ENCODE measurements around the gene CPNE5. TPM values are rescaled to one million over a fixed set of nuclear protein-coding genes. Genes with fewer than 3 reads are reported as not detected.

Gene CPNE5
- total RNA-seq, 1 donor from 2014 or later, result 0.13 TPM

DNA sequence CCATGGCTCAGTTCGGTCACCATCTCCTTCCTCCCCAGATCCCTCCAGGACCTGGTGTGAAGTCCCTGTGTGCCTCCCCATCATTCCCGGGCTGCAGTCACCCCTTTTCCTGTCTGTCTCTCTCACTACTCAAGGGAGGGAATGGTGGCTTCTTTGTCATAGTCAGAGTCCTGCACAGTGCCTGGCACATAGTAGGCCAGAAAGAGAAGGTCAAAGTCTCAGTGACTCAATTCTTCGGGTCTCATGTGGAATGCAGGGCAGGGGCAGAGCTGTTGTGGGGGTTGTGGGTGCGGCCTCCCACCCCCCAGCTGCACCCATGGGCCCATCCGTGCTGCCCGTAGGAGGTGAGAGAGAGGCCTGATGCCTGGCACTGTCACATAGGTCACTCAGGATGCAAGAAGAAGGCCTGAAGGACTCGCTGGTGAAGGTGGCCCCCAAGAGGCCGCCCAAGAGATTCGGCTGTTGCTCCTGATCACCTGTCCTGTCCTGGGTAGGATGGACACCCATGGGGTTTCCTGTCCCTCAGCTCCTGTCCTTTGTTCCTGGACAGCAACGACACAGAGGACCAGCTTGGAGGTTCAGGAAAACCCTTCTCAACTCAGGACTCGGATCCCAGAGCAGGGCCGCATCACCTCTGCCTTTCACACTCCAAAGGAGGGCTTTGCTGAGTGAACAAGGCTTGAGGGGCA is 107.5 kb downstream of the CPNE5 start:
- no peak overlapping the region for H3K4me3 ChIP-seq (ENCODE audit: low read depth, low read length)
- peaks cover 2% of the 10 kb centered on the region for H3K27me3 ChIP-seq (ENCODE audit: control insufficient read depth, insufficient read depth, low read length)
- H3K36me3 ChIP-seq (ENCODE audit: control insufficient read depth, insufficient read depth, low read length), result no peaks in the 10 kb centered on the region
- TF ChIP-seq, protein P1, sequence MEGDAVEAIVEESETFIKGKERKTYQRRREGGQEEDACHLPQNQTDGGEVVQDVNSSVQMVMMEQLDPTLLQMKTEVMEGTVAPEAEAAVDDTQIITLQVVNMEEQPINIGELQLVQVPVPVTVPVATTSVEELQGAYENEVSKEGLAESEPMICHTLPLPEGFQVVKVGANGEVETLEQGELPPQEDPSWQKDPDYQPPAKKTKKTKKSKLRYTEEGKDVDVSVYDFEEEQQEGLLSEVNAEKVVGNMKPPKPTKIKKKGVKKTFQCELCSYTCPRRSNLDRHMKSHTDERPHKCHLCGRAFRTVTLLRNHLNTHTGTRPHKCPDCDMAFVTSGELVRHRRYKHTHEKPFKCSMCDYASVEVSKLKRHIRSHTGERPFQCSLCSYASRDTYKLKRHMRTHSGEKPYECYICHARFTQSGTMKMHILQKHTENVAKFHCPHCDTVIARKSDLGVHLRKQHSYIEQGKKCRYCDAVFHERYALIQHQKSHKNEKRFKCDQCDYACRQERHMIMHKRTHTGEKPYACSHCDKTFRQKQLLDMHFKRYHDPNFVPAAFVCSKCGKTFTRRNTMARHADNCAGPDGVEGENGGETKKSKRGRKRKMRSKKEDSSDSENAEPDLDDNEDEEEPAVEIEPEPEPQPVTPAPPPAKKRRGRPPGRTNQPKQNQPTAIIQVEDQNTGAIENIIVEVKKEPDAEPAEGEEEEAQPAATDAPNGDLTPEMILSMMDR (IDR thresholded peaks at IDR 0.05; ENCODE audit: insufficient read depth, low read length, poor library complexity, severe bottlenecking), result no peak
- DNase-seq (ENCODE audit: low read depth), result no peak

DNA sequence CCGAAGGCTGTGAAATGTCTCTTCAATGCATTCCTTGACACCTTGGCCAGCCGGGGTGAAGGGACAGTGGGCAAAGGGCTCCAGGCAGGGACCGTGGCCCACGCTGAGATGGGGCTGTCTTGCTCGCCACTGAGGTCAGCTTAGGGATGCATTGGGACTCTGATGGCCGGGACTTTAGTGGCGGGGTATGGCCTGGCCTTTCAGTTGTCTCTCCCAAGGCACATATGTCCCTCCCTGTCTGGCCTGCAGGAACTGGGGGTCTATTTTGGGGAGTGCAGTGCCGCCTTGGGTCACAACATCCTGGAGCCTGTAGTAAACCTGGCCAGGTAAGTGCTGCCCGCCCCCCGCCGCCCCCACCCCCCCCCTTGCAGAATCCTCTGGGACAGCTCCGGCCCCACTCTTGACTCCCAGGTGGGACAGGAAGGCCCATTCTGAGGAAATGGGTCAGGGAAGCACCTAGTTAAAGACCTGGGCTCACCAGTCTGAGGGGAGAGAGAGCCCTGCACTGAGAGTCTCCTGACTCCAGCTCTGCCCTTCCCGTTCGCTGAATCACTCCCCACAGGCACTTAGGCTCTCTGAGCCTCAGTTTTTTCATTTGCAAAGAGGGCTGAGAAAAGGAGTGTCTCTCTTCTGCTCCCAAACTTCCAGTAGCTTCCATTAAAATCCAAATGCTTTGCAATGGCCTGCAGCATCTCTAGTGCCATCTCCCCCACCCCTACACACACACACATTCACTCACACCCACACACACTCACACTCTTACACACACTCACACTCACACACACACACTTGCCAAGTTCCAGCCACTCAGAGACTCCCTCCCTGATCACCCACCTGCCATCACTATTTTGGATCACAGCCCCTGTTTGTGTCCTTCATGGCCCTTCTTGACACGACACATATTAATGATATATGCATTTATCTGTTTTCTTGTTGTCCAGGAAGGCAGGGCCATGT is 108.5 kb downstream of the CPNE5 start:
- no peak for DNase-seq (ENCODE audit: low read depth)
- Histone ChIP-seq H3K27me3 (ENCODE audit: control insufficient read depth, insufficient read depth, low read length) (peaks cover 2% of the 10 kb centered on the region), H3K4me3 (ENCODE audit: low read depth, low read length) (no peak overlapping the region), H3K36me3 (ENCODE audit: control insufficient read depth, insufficient read depth, low read length) (no peaks in the 10 kb centered on the region)
- TF ChIP-seq, protein P1 (IDR thresholded peaks at IDR 0.05; ENCODE audit: insufficient read depth, low read length, poor library complexity, severe bottlenecking), result no peak

DNA sequence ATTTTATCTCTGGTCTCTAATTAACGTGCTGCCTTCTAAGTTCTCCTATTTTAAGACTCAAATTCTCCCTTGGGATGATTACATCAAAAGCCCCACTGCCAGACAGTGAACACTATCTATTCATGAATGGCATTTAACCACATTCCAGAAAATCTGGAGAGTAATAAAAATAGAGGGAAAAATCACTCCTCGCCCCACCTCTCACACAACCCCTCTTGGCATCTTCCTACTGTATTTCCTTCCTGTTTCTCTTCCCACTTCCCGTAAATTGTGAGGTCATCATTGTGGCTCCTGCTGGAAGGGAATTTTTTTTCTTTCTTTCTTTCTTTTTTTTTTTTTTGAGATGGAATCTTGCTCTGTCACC is 110.1 kb downstream of the CPNE5 start:
- TF ChIP-seq, protein P1 (IDR thresholded peaks at IDR 0.05; ENCODE audit: insufficient read depth, low read length, poor library complexity, severe bottlenecking), result no peak
- no peaks in the 10 kb centered on the region for H3K27me3 ChIP-seq (ENCODE audit: control insufficient read depth, insufficient read depth, low read length)
- no peaks in the 10 kb centered on the region for H3K36me3 ChIP-seq (ENCODE audit: control insufficient read depth, insufficient read depth, low read length)
- H3K4me3 ChIP-seq (ENCODE audit: low read depth, low read length), result no peak overlapping the region
- no peak for DNase-seq (ENCODE audit: low read depth)

DNA sequence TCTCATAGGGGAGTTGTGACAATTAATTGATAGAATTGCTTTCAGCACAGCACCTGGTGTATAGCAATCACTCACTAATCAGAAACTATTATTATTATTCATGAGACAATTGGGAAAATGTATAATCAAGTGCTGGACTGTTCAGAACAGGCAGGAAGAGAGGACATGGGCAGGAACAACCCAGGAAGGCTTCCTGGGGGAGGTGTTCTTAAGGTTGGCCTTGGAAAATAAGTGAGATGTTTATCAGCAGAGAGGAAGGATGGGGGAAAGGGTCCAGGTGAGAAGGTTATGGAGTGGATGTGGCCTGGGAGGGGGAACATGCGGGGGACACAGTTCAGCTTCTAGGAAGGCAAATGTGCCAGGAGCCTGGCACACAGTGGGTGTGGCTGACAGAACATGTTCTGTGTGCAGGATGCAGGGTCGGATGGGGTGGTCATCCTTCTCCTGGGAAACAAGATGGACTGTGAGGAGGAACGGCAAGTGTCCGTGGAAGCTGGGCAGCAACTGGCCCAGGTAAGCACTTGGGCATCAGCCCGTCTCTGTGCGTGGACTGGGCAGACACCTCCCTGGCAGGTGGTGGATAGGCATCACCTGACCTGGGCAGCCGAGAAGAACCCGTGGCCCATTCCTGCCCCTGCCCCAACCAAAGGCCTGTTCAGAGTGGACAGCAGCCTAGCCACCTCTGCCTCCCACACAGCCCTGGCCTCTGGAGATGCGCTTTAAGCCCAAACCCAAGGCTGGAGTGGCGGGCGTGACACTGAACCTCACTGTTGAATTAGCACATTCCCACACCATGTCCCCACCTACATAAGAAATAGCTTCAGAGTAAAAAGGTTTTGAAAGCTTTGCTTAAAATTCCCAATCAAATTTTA is 110.7 kb downstream of the CPNE5 start:
- Histone ChIP-seq H3K36me3 (ENCODE audit: control insufficient read depth, insufficient read depth, low read length) (no peaks in the 10 kb centered on the region), H3K27me3 (ENCODE audit: control insufficient read depth, insufficient read depth, low read length) (no peaks in the 10 kb centered on the region), H3K4me3 (ENCODE audit: low read depth, low read length) (no peak overlapping the region)
- TF ChIP-seq, protein P1 (IDR thresholded peaks at IDR 0.05; ENCODE audit: insufficient read depth, low read length, poor library complexity, severe bottlenecking), result no peak
- no peak for DNase-seq (ENCODE audit: low read depth)

DNA sequence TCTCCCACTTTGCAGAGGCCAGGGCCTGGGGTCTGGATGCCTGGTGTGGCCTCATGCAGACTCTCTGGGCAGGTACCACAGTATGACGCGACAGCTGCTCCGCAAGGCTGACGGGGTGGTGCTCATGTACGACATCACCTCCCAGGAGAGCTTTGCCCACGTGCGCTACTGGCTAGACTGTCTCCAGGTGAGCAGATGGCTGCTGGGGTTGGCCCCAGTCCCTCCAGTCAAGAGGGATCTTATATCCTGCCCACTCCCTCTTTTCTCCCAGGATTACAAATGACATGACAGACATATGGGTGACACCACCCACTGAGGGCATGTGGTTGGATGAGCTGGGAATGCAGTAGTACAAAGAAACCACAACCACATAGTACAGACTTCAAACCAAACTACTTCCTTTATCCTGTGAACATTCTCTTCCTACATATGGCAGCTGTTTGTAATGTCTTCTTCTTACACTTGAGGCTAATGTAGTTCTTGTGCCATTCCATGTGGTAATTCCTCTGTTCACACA is 111.7 kb downstream of the CPNE5 start:
- Histone ChIP-seq H3K4me3 (ENCODE audit: low read depth, low read length) (no peak overlapping the region), H3K36me3 (ENCODE audit: control insufficient read depth, insufficient read depth, low read length) (no peaks in the 10 kb centered on the region), H3K27me3 (ENCODE audit: control insufficient read depth, insufficient read depth, low read length) (no peaks in the 10 kb centered on the region)
- TF ChIP-seq, protein P1 (IDR thresholded peaks at IDR 0.05; ENCODE audit: insufficient read depth, low read length, poor library complexity, severe bottlenecking), result no peak
- DNase-seq (ENCODE audit: low read depth), result no peak

Data from kidney epithelial cell (primary cell).